CD4-positive, alpha-beta T cell treated with Interleukin-2 at 100 ng/mL for 4 hours (primary cell): ENCODE results near the gene SF3B5.
"Not testable (repeated sequence)": the region's sequence is repeated elsewhere in the genome, so short reads cannot be mapped to it uniquely, and the experiment has no call there.

Experiments used
- DNase-seq: peaks from one replicate; pipeline ENCODE4 v3.0.0-alpha.2; 2020; ENCODE audit warnings: low spot score

The SF3B5 gene

DNA sequence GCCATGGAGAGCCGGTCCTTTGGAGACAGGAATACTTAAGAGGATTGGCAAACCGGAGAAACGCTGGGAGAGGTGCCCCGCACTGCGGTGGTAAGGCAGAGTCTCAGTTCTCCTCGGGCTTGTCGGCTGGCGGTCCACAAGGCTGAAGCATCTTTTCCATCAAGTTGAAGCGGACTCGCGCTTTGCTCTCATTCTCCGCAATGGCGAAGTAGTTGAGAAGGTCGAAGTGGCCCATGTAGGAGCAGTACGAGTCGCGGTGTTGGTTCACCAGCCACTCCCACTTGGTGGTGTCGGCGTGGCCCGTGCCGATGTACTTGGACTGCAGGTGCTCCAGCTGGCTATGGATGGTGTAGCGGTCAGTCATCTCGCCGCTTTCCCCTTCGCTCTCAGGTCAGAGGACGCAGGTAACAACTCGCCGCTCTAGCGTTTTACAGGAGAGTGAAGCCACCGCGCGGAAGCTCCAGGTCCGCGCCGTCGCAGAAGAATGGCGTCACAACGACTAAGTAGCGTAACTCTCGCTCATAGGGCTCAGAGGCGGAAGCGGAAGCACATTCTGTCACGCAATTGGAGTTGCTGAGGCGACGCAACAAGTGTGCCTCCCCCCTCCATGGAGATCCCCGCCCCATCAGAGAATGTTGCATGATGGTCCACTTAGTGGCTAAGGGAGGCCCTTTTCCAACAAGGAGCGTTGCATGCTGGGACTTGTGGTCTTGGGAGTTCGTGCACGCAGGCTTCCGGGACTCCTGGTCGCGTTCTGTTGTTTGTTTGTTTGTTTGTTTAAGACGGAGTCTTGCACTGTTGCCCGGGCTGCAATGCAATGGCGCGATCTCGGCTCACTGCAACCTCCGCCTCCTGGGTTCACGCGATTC is at the start of gene SF3B5:
Gene SF3B5 (minus strand): TSS at position 440 of the 869 bp plus-strand sequence. CDS start 76 bp downstream, at position 364.
- DNase-seq: peak; percentile 98

GRCh38 chr6:144144996-144145395 is 49.6 kb upstream of the SF3B5 start:
- DNase-seq: no peak

DNA sequence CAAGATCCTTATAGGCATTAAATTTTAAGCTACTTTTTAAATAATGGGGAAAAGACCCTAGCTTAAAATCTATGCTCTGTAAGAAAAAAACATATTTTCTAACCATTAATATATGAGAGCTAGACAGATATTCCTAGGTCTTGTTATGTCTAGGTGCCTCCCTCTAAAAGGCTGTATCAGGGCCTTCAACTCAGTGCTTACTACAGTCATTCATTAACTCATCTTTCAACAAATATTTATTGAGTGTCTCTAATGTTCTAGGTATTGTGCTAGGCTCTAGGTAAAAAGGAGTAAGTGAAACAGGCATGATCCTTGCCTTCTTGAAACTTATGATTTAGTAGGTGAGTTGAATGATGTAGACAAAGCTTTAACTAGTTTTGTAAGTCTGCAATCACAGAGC is 48.5 kb upstream of the SF3B5 start:
- DNase-seq: no peak

GRCh38 chr6:144143106-144143505 is 47.7 kb upstream of the SF3B5 start:
- DNase-seq: no peak

DNA sequence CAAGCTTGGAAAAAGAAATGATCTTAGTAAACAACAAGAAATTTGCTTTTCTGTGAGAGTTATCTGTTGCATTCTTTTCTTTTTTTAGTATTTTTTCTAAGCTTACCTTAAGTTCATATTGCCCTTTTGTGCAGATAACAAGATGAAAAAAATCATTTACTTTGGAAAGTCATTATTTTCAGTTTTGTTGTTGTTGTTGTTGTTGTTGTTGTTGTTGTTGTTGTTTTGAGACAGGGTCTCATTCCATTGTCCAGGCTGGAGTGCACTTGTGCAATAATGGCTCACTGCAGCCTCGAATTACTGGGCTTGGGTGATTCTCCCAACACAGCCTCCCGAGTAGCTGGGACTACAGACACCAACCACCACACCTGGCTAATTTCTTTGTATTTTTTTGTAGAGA is 46.1 kb upstream of the SF3B5 start:
- no peak for DNase-seq

GRCh38 chr6:144140867-144141266 is 45.5 kb upstream of the SF3B5 start:
- DNase-seq: no peak

DNA sequence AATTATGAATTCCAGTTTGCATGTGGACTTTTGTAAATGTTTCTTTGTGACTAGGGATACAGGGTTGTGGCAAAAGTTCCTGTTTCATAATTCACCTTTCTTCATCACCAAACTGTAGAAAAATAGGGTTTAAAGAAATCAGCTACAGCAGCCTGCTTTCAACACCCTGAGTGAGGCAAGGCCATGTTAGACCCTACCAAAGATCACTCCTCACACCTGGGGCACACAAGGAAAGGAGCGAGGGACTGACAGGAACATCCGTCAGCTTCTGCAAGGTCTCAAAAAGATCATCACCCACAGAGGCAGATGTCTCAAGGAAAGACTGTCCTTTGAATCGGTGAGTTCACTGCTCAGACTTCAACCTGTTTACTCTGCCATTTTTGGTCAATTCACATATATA is 44.4 kb upstream of the SF3B5 start:
- DNase-seq: no peak

GRCh38 chr6:144138542-144138941 is 43.2 kb upstream of the SF3B5 start:
- DNase-seq: no peak

GRCh38 chr6:144134737-144135136 is 39.4 kb upstream of the SF3B5 start:
- DNase-seq: no peak

DNA sequence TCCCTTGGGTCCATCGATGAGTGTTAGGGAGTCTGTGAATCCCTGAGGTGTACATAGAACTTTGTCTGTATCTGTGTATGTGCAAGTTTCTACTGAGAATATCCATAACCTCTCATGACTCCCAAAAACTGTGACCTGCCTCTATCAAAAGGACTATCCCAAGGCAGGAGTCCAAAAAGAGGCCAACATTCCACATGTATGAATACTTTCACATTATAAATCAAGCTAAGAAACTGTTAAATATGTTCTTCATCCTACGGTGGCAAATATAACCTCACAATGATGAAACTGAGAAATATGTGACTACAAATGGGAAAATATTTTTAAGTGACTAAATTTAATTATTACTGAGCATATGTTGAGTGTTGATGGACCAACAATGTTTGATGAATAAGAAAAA is 38.8 kb upstream of the SF3B5 start:
- no peak for DNase-seq

DNA sequence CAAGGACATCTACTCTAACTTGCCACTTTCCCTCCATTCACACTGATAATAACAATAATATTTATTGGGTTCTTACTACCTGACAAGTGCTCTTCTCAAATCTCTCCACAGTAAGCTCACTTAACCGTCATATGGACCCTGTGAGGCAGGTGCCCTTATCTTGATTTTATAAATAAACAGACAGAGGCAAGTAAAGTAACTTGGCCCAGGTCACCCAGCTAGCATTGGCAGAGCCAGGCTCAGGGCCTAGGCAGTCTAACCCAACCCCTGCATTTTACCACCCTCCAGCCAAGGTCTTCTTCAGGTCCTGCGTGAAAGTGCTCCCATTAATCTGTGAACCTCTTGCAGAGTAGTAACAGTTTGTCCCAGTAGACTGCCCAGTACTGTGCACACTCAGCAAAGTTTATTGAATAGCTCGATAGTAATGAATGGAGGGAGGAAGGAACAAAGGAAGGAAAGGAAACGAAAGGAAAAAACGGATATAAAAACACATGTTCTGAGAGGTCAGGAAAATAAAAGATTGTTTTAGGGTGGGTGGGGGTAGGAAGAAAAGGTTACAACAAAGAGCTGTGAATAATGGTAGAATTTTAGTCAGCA is 38.0 kb upstream of the SF3B5 start:
- DNase-seq: no peak

DNA sequence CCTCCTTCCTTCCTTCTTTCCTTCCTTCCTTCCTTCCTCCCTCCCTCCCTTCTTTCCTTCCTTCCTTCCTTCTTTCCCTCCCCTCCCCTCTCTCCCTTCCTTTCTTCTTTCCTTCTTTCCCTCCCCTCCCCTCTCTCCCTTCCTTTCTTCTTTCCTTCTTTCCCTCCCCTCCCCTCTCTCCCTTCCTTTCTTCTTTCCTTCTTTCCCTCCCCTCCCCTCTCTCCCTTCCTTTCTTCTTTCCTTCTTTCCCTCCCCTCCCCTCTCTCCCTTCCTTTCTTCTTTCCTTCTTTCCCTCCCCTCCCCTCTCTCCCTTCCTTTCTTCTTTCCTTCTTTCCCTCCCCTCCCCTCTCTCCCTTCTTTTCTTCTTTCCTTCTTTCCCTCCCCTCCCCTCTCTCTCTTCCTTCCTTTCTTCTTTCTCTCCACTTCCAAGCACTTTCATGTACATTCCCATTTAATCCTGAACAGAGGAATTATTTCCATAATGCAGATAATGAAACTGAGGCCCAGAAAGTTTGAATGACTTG is 36.9 kb upstream of the SF3B5 start:
- DNase-seq: not testable (repeated sequence)

- DNase-seq: no peak
These were observed 35.9 kb upstream of the SF3B5 start for GRCh38 chr6:144131248-144131709.

DNA sequence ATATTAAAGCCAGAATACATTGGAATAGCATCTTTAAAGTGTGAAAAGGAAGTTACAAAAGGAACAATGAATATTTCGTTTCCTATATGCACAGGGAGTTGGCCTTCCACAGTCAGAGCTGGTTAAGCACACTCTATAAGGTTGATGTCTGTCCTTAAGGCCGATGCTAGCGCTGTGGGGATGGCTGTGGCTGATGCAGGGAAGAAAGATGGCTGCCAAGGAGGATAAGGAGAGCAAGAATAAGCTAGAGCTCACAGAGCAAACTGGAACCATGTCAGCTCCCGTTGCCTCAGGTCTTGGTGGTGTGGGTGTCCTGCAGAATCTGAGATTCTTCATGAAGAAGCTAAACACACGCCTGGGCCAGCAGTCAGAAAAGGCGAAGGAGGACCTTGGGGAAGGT is 34.1 kb upstream of the SF3B5 start:
- DNase-seq: no peak

GRCh38 chr6:144127097-144127496 is 31.7 kb upstream of the SF3B5 start:
- DNase-seq: no peak

GRCh38 chr6:144123836-144124235 is 28.5 kb upstream of the SF3B5 start:
- DNase-seq: no peak

DNA sequence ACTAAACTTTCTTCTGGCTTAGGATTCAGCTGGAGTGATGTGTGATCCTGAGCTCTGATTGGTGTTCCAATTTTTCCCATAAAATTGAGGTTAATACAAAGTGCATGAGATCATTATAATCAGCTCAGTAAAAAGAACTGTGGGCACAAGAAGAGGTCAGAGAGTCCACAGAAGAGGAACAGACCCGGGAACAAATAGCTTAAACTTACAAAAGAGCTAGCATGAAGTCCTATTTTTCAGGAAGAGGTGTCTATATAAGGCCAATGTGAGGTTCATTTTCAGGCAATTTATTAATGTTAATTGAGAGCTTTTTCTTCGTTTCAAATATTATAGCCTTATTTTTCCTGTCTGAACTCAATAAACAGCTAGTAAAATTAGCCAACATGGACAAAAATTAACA is 28.0 kb upstream of the SF3B5 start:
- DNase-seq: no peak

DNA sequence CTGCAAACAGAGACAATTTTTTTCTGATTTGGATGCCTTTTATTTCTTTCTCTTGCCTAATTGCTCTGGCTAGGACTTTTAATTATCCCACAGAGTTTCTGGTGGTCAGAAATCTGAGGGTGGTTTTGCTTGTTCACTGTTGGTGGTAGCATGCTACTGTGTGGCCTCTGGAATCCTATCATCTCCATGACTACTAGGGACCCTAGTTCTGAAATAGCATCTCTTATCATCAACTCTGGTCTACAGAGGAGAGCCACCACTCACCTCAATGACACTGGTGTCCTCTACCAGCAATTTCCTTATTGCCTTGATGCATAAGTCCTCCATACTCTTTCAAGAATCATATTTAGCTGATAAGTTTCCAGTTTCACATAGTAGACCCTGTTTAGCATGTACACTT is 27.5 kb upstream of the SF3B5 start:
- DNase-seq: no peak

DNA sequence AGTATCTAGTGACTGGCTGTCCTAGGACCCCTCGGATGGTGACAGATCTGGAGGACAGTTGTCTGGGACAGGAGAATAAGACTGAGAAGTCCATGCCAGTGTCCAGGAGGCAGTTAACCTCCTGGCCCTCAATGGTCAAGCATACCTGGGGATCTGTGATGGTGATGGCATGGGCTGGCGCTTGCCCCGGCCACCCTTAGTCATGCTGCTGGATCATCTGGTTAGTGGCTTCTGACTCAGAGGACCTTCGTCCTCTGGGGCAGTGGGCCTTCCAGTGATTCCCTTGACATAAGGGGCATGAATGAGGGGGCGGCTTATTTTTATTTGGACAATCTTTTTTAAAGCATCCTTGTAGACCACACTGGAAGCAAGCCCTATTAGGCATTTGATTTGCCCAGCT is 24.0 kb upstream of the SF3B5 start:
- DNase-seq: no peak

- DNase-seq: no peak
These were observed 19.8 kb upstream of the SF3B5 start for GRCh38 chr6:144115219-144115618.

DNA sequence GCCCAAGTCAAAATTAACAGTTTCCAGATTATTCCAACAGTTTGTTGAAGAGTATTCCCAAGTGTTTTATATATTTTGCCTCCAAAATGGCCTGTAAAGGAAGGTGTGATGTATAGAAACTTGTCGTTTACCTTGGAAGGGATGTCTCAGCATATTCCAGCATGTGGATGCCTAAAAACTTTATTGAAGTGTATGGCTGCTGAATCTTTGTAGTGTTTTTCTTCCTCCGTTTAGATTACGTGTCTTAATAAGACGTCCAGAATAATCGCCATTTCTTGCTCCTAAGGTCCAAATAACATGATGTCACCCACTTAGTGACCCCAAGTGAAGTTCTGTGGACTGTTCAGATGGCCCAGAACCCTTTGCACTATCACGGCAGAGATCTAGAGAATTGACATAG is 18.0 kb upstream of the SF3B5 start:
- no peak for DNase-seq

DNA sequence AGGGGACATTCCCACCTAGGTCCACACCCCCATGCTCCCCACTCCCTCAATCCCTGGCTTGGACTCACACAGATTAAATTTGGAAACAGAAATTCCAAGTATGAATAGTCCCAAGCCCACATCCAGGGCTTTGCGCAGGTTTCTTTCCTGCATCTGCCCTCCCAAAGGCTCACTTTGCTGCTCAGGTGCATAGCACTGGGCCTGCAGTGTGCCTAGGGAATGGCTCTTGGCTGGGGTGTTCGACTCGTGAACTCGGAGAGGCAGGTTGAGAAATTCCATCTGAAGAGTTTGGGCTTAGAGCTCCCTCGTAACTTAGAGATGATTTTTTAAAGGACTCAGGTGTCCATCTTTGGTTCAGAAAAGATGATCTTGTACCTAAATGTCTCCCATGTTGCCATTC is 14.8 kb upstream of the SF3B5 start:
- no peak for DNase-seq

DNA sequence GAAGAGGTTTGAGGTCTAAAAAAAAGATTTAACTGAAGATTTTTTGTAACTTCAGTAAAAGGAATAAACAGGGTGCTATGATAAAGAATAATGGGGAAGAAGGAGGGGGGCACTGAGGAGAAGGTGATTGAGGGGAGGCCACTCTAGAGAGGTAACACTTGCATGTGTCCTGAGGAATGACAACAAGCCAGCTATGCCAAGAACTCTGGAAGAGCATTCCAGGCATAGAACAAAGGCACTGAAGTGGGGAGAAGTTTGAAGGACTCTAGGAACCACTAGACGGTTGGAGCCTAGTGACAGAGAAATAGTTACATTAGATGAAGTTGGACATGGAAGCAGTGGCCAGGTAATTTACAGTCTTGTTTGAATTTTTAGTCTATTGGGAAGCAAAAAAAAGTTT is 10.8 kb upstream of the SF3B5 start:
- no peak for DNase-seq
